ENCODE results near the gene DCAF5.
A peak's percentile ranks its signal among the peaks of the same experiment; 100 is the strongest.

- peak; percentile 56 for TF ChIP-seq CTCF (IDR thresholded peaks at IDR 0.05; ENCODE audit: low read depth, low read length)
- no peak for TF ChIP-seq EZH2phosphoT487 (IDR thresholded peaks at IDR 0.05; ENCODE audit: low read depth)
These were observed 51.5 kb downstream of the DCAF5 start for GRCh38 chr14:69101331-69101826.
